ENCODE results near the gene PSMD1.
A peak's percentile ranks its signal among the peaks of the same experiment; 100 is the strongest.

The PSMD1 gene

DNA sequence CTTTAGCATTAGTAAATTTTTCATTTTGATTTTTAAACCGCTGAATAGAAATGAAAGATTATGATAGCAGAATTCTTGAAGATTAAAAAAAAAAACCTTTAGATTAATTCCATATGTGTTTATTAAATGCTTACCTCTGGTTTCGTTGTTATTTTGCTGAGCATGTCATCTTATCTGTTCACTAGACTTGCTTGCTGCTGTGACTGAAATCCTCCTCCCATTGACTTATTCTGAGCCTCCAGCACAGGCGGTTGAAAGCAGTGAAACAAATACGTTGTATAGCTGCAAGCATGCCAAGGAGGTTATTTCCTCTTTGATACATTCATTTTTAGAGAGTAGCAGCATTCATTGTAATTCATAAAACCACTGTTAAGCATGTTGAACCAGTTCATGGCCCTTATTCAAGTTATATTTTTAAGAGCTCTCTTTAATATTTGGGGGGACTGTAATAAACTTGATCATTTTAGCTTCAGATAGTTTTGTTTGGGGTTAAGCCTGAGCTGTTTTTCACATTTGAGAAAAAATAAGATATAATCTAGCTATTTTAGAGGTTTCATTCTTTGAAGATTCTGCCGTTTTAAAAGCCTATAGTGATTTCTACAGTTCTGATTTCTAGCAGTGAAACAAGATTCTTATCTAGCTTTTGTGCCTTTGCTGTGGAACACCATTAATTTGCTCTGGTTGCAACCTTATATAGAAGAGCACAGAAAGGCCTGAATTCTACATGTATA, 68.3 kb downstream of the PSMD1 start, which contains the start of gene HTR2B:
TSS of gene HTR2B (minus strand) at position 205 of the 731 bp plus-strand sequence. CDS start 1,278 bp downstream, outside the sequence.
- Histone ChIP-seq H3K27ac (ENCODE audit: extremely low read depth, low read depth, low read length) (no peak within 1 kb of the TSS), H3K4me3 (ENCODE audit: low read depth, low read length) (no peak within 1 kb of the TSS)
- POLR2A ChIA-PET = no interaction called here

GRCh38 chr2:231126123-231126522, 69.5 kb downstream of the PSMD1 start:
- H3K4me1 ChIP-seq (ENCODE audit: control insufficient read depth, insufficient read depth, low read length) = peaks cover 34% of the 10 kb centered on the region
- H3K9me3 ChIP-seq (ENCODE audit: control insufficient read depth, insufficient read depth, low read depth, low read length) = no peaks in the 10 kb centered on the region
- H3K4me3 ChIP-seq (ENCODE audit: low read depth, low read length) = no peak overlapping the region
- no peaks in the 10 kb centered on the region for H3K36me3 ChIP-seq (ENCODE audit: control insufficient read depth in 2 of 2, insufficient read depth in 1 of 2, low read length in 2 of 2)
- POLR2A ChIA-PET = no interaction called here
- no peak overlapping the region for H3K27ac ChIP-seq (ENCODE audit: extremely low read depth, low read depth, low read length)
- CTCF ChIA-PET = no interaction called here
- TF ChIP-seq, protein P1, sequence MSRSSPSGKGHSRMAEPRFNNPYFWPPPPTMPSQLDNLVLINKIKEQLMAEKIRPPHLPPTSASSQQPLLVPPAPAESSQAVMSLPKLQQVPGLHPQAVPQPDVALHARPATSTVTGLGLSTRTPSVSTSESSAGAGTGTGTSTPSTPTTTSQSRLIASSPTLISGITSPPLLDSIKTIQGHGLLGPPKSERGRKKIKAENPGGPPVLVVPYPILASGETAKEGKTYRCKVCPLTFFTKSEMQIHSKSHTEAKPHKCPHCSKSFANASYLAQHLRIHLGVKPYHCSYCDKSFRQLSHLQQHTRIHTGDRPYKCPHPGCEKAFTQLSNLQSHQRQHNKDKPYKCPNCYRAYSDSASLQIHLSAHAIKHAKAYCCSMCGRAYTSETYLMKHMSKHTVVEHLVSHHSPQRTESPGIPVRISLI (tag by site-specific recombination; IDR thresholded peaks at IDR 0.05) = no peak
- TF ChIP-seq ZNF391 (tag by site-specific recombination; IDR thresholded peaks at IDR 0.05; ENCODE audit: borderline replicate concordance, low read depth) = no peak
- no peak for TF ChIP-seq ZFHX2 (tag by site-specific recombination; conservative IDR thresholded peaks at IDR 0.05)
- no peak for TF ChIP-seq ZNF830 (tag by site-specific recombination; IDR thresholded peaks at IDR 0.05; ENCODE audit: low read depth)
- TF ChIP-seq BCL6B (tag by site-specific recombination; IDR thresholded peaks at IDR 0.05) = no peak
- no peak for TF ChIP-seq ZNF548 (tag by site-specific recombination; IDR thresholded peaks at IDR 0.05)
- no peak for TF ChIP-seq ZNF654 (tag by site-specific recombination; IDR thresholded peaks at IDR 0.05; ENCODE audit: low read depth)
- TF ChIP-seq KLF8 (tag by site-specific recombination; IDR thresholded peaks at IDR 0.05) = no peak
- no peak for TF ChIP-seq ZNF248 (tag by site-specific recombination; IDR thresholded peaks at IDR 0.05)
- TF ChIP-seq ZBTB11 (tag by site-specific recombination; conservative IDR thresholded peaks at IDR 0.05; ENCODE audit: low read depth) = no peak
- TF ChIP-seq GLIS2 (tag by site-specific recombination; IDR thresholded peaks at IDR 0.05) = no peak
- no peak for TF ChIP-seq ZNF24 (tag by site-specific recombination; IDR thresholded peaks at IDR 0.05)

More for the DNA sequence above, 68.3 kb downstream of the PSMD1 start, which contains the start of gene HTR2B:
- CTCF ChIA-PET = interaction anchor here (0.8 kb wide), 1 partner anchor 72 kb away, joined by 4 read pairs; no protein-coding TSS in a partner anchor
- no peaks in the 10 kb centered on the region for H3K9me3 ChIP-seq (ENCODE audit: control insufficient read depth, insufficient read depth, low read depth, low read length)
- 0 out of 2 replicates have a peak, but pooled peaks have one; percentile 5 for TF ChIP-seq PRDM6 (tag by site-specific recombination; IDR thresholded peaks at IDR 0.05)
- no peak for TF ChIP-seq ZNF24 (tag by site-specific recombination; IDR thresholded peaks at IDR 0.05)
- TF ChIP-seq ZNF449 (tag by site-specific recombination; IDR thresholded peaks at IDR 0.05) = no peak
- TF ChIP-seq, protein P2, sequence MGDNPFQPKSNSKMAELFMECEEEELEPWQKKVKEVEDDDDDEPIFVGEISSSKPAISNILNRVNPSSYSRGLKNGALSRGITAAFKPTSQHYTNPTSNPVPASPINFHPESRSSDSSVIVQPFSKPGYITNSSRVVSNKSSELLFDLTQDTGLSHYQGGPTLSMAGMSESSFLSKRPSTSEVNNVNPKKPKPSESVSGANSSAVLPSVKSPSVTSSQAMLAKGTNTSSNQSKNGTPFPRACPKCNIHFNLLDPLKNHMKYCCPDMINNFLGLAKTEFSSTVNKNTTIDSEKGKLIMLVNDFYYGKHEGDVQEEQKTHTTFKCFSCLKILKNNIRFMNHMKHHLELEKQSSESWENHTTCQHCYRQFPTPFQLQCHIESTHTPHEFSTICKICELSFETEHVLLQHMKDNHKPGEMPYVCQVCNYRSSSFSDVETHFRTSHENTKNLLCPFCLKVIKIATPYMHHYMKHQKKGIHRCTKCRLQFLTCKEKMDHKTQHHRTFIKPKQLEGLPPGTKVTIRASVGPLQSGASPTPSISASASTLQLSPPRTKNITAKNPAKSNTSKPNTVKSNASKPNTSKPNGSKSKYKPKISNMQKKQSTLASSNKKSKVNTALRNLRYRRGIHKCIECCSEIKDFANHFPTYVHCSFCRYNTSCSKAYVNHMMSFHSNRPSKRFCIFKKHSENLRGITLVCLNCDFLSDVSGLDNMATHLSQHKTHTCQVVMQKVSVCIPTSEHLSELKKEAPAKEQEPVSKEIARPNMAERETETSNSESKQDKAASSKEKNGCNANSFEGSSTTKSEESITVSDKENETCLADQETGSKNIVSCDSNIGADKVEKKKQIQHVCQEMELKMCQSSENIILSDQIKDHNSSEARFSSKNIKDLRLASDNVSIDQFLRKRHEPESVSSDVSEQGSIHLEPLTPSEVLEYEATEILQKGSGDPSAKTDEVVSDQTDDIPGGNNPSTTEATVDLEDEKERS (tag by site-specific recombination; IDR thresholded peaks at IDR 0.05) = no peak
- peaks cover 32% of the 10 kb centered on the region for H3K4me1 ChIP-seq (ENCODE audit: control insufficient read depth, insufficient read depth, low read length)
- no peaks in the 10 kb centered on the region for H3K36me3 ChIP-seq (ENCODE audit: control insufficient read depth in 2 of 2, insufficient read depth in 1 of 2, low read length in 2 of 2)
